Parathyroid adenoma (tissue), 2 donors: ENCODE data around the gene POLR1A.

Experiments
- H2AFZ ChIP-seq: fragments of 300-600 bp; sonication (generic); one replicate; pipeline ENCODE4 v1.7.0; 2017; ENCODE audit warnings: antibody characterized with exemption, mild to moderate bottlenecking
- H3K27ac ChIP-seq: fragments of 300-600 bp; sonication (generic); one replicate; pipeline ENCODE4 v1.7.0; 2017
- H3K27me3 ChIP-seq: fragments of 300-600 bp; sonication (generic); one replicate; pipeline ENCODE4 v1.7.0; 2017; ENCODE audit warnings: low read length; ENCODE audit not compliant: control insufficient read depth, insufficient read depth
- H3K36me3 ChIP-seq: fragments of 300-600 bp; sonication (generic); one replicate; pipeline ENCODE4 v1.7.0; 2017; ENCODE audit warnings: low read length; ENCODE audit not compliant: control insufficient read depth, insufficient read depth
- H3K4me1 ChIP-seq: fragments of 300-600 bp; sonication (generic); one replicate; pipeline ENCODE4 v1.7.0; 2017; ENCODE audit warnings: control low read depth
- H3K4me2 ChIP-seq: fragments of 300-600 bp; sonication (generic); one replicate; pipeline ENCODE4 v1.7.0; 2017; ENCODE audit warnings: low read length
- H3K4me3 ChIP-seq: fragments of 300-600 bp; sonication (generic); one replicate; pipeline ENCODE4 v1.7.0; 2017; ENCODE audit warnings: low read depth, low read length
- H3K79me2 ChIP-seq: fragments of 300-600 bp; sonication (generic); one replicate; pipeline ENCODE4 v1.7.0; 2017; ENCODE audit warnings: control low read depth
- H3K9ac ChIP-seq: fragments of 300-600 bp; sonication (generic); one replicate; pipeline ENCODE4 v1.7.0; 2017; ENCODE audit warnings: mild to moderate bottlenecking
- H3K9me3 ChIP-seq: fragments of 300-600 bp; sonication (generic); one replicate; pipeline ENCODE4 v1.7.0; 2017; ENCODE audit warnings: low read length; ENCODE audit not compliant: control insufficient read depth
- CTCF ChIP-seq: fragments of 300-600 bp; sonication (generic); IDR thresholded peaks from one replicate; pipeline ENCODE4 v1.7.0; 2017; ENCODE audit warnings: antibody characterized with exemption, mild to moderate bottlenecking
- donor health status: primary hyperparathyroidism.

Gene POLR1A

DNA sequence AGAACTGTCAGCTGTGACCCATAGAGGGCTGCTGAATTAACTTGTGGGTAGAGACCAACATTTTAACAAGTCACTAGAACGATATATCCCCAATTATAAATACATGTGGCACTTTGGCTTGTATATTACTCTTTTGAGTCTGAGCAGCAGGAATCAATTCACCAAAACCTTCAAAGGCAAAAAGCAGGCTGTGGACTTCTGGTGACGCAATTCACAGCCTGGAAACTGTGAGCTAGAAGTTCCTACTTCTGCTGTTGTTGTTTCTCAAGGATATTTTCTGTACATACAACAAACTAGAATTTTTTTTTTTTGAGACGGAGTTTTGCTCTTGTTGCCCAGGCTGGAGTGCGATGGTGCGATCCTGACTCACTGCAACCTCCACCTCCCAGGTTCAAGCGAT is 37.6 kb upstream of the POLR1A start:
- no peaks in the 10 kb centered on the region for H3K36me3 ChIP-seq
- H2AFZ ChIP-seq: no peak overlapping the region
- H3K4me2 ChIP-seq: no peak overlapping the region
- H3K79me2 ChIP-seq: no peaks in the 10 kb centered on the region
- TF ChIP-seq CTCF: no peak
- no peak overlapping the region for H3K27ac ChIP-seq
- no peaks in the 10 kb centered on the region for H3K27me3 ChIP-seq
- no peaks in the 10 kb centered on the region for H3K4me1 ChIP-seq
- no peaks in the 10 kb centered on the region for H3K9me3 ChIP-seq
- H3K4me3 ChIP-seq: no peak overlapping the region
- no peak overlapping the region for H3K9ac ChIP-seq

- Histone ChIP-seq H3K36me3 (no peaks in the 10 kb centered on the region), H2AFZ (no peak overlapping the region), H3K27ac (no peak overlapping the region), H3K4me2 (no peak overlapping the region), H3K4me3 (no peak overlapping the region), H3K4me1 (no peaks in the 10 kb centered on the region), H3K27me3 (no peaks in the 10 kb centered on the region), H3K9ac (no peak overlapping the region), H3K9me3 (no peaks in the 10 kb centered on the region), H3K79me2 (no peaks in the 10 kb centered on the region)
- TF ChIP-seq CTCF: no peak
Observed at GRCh38 chr2:86142436-86143257, 37.0 kb upstream of the POLR1A start.

- no peaks in the 10 kb centered on the region for H3K36me3 ChIP-seq
- no peaks in the 10 kb centered on the region for H3K9me3 ChIP-seq
- H3K79me2 ChIP-seq: no peaks in the 10 kb centered on the region
- no peak overlapping the region for H3K4me2 ChIP-seq
- no peak overlapping the region for H2AFZ ChIP-seq
- no peak for TF ChIP-seq CTCF
- no peak overlapping the region for H3K9ac ChIP-seq
- no peaks in the 10 kb centered on the region for H3K27me3 ChIP-seq
- no peak overlapping the region for H3K4me3 ChIP-seq
- no peaks in the 10 kb centered on the region for H3K4me1 ChIP-seq
- H3K27ac ChIP-seq: no peak overlapping the region
Observed at GRCh38 chr2:86140969-86141392, 35.3 kb upstream of the POLR1A start.

DNA sequence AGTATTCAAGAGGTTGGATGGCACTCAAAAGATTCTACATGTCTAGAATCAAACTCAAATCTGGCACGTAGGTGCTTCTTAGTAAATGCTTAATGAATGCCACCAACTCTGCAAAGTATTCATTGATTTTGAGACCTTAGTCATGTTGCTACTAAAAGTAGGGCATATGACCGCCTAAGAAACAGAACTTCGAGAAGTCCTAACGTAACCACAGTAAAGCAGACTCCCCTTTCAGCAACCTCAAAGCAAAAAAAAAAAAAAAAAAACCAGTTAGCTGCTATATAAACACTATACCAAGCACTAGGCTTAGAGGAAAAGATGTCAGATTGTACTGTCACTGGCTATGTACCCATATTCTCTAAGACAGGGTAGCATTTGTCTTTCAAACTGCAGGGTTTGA is 34.3 kb upstream of the POLR1A start:
- no peak overlapping the region for H3K4me2 ChIP-seq
- H3K36me3 ChIP-seq: no peaks in the 10 kb centered on the region

More for the DNA sequence above, 34.3 kb upstream of the POLR1A start:
- H3K9ac ChIP-seq: no peak overlapping the region
- no peaks in the 10 kb centered on the region for H3K9me3 ChIP-seq
- no peak overlapping the region for H3K4me3 ChIP-seq
- H3K27ac ChIP-seq: no peak overlapping the region
- no peaks in the 10 kb centered on the region for H3K27me3 ChIP-seq
- no peak for TF ChIP-seq CTCF
- H3K4me1 ChIP-seq: no peaks in the 10 kb centered on the region
- no peak overlapping the region for H2AFZ ChIP-seq
- no peaks in the 10 kb centered on the region for H3K79me2 ChIP-seq
